Stomach smooth muscle (tissue), 2 donors: ENCODE results near the gene FAM124A.
A peak's percentile ranks its signal among the peaks of the same experiment; 100 is the strongest.
"Not testable (repeated sequence)": the region's sequence is repeated elsewhere in the genome, so short reads cannot be mapped to it uniquely, and the experiment has no call there.

Source experiments
- H3K27ac ChIP-seq: one replicate; pipeline ENCODE4 v1.7.0; 2013; ENCODE audit warnings: mild to moderate bottlenecking, low read length, inconsistent platforms
- H3K27me3 ChIP-seq, 2 donors: one replicate each; pipeline ENCODE4 v1.7.0; 2013; ENCODE audit warnings: low read length in 2 of 2; ENCODE audit not compliant: insufficient read depth in 2 of 2, control insufficient read depth in 1 of 2
- H3K36me3 ChIP-seq, 2 donors: one replicate each; pipeline ENCODE4 v1.7.0; 2013; ENCODE audit warnings: low read length in 2 of 2; ENCODE audit not compliant: control insufficient read depth in 2 of 2, insufficient read depth in 2 of 2
- H3K4me1 ChIP-seq: one replicate; pipeline ENCODE4 v1.7.0; 2013; ENCODE audit warnings: low read length; ENCODE audit not compliant: control insufficient read depth, insufficient read depth
- H3K4me3 ChIP-seq, 2 donors: one replicate each; pipeline ENCODE4 v1.7.0; 2013; ENCODE audit warnings: low read length in 2 of 2
- H3K9ac ChIP-seq, 2 donors: one replicate each; pipeline ENCODE4 v1.7.0; 2013; ENCODE audit warnings: low read length in 2 of 2, mild to moderate bottlenecking in 1 of 2
- H3K9me3 ChIP-seq, 2 donors: one replicate each; pipeline ENCODE4 v1.7.0; 2013; ENCODE audit warnings: low read length in 2 of 2; ENCODE audit not compliant: control insufficient read depth in 2 of 2
- donor health status: healthy.
- donor health status: Pancreatic carcinoma.

The FAM124A gene

GRCh38 chr13:51284339-51284738 is 62.1 kb downstream of the FAM124A start:
- Histone ChIP-seq H3K36me3 (peaks cover 0 to 8% of the 10 kb centered on the region in 2 donors), H3K27ac (no peak overlapping the region), H3K4me3 (no peak overlapping the region), H3K27me3 (no peaks in the 10 kb centered on the region), H3K4me1 (peaks cover 14% of the 10 kb centered on the region), H3K9me3 (no peaks in the 10 kb centered on the region), H3K9ac (no peak overlapping the region)

GRCh38 chr13:51286135-51287002 is 64.2 kb downstream of the FAM124A start:
- H3K9me3 ChIP-seq = no peaks in the 10 kb centered on the region
- peaks cover 0 to 2% of the 10 kb centered on the region in 2 donors for H3K36me3 ChIP-seq
- H3K27ac ChIP-seq = no peak overlapping the region
- no peaks in the 10 kb centered on the region for H3K27me3 ChIP-seq
- peak overlapping the region in 1 of 2 donors; percentile 47 for H3K4me3 ChIP-seq
- H3K9ac ChIP-seq = no peak overlapping the region
- peaks cover 14% of the 10 kb centered on the region for H3K4me1 ChIP-seq

GRCh38 chr13:51287758-51288157 is 65.6 kb downstream of the FAM124A start:
- no peaks in the 10 kb centered on the region for H3K36me3 ChIP-seq
- H3K27ac ChIP-seq = no peak overlapping the region
- no peaks in the 10 kb centered on the region for H3K9me3 ChIP-seq
- H3K4me1 ChIP-seq = peaks cover 20% of the 10 kb centered on the region
- H3K27me3 ChIP-seq = no peaks in the 10 kb centered on the region
- H3K4me3 ChIP-seq = no peak overlapping the region
- H3K9ac ChIP-seq = no peak overlapping the region

- not testable (repeated sequence) for H3K36me3 ChIP-seq, H3K9me3 ChIP-seq, H3K27ac ChIP-seq, H3K27me3 ChIP-seq, H3K4me3 ChIP-seq, H3K9ac ChIP-seq
- H3K4me1 ChIP-seq = peaks cover 25% of the 10 kb centered on the region
These were observed 66.1 kb downstream of the FAM124A start for GRCh38 chr13:51288254-51288653.

GRCh38 chr13:51291341-51291740 is 69.1 kb downstream of the FAM124A start:
- peak overlapping the region in 1 of 2 donors; percentile 11 for H3K9ac ChIP-seq
- H3K27ac ChIP-seq = peak overlapping the region; percentile 76
- H3K9me3 ChIP-seq = no peaks in the 10 kb centered on the region

GRCh38 chr13:51292000-51292565 is 69.9 kb downstream of the FAM124A start:
- Histone ChIP-seq H3K9ac (peak overlapping the region in 1 of 2 donors; percentile 11), H3K9me3 (no peaks in the 10 kb centered on the region), H3K27me3 (no peaks in the 10 kb centered on the region), H3K36me3 (no peaks in the 10 kb centered on the region), H3K4me3 (peak overlapping the region in 1 of 2 donors; percentile 50), H3K27ac (peak overlapping the region; percentile 76), H3K4me1 (peaks cover 21% of the 10 kb centered on the region)

More at GRCh38 chr13:51291341-51291740, 69.1 kb downstream of the FAM124A start:
- Histone ChIP-seq H3K36me3 (no peaks in the 10 kb centered on the region), H3K4me1 (peaks cover 22% of the 10 kb centered on the region), H3K27me3 (no peaks in the 10 kb centered on the region), H3K4me3 (no peak overlapping the region)

GRCh38 chr13:51297556-51297955 is 75.4 kb downstream of the FAM124A start:
- Histone ChIP-seq H3K9me3 (no peaks in the 10 kb centered on the region), H3K36me3 (no peaks in the 10 kb centered on the region), H3K4me3 (no peak overlapping the region), H3K4me1 (peaks cover 9% of the 10 kb centered on the region), H3K27ac (no peak overlapping the region), H3K27me3 (no peaks in the 10 kb centered on the region), H3K9ac (no peak overlapping the region)

GRCh38 chr13:51298812-51299211 is 76.6 kb downstream of the FAM124A start:
- H3K9me3 ChIP-seq = no peaks in the 10 kb centered on the region
- no peak overlapping the region for H3K9ac ChIP-seq
- H3K27me3 ChIP-seq = no peaks in the 10 kb centered on the region
- H3K27ac ChIP-seq = no peak overlapping the region
- peak overlapping the region in 1 of 2 donors; percentile 40 for H3K4me3 ChIP-seq
- H3K4me1 ChIP-seq = peaks cover 3% of the 10 kb centered on the region
- no peaks in the 10 kb centered on the region for H3K36me3 ChIP-seq

- Histone ChIP-seq H3K27ac (no peak overlapping the region), H3K9ac (no peak overlapping the region), H3K4me3 (no peak overlapping the region), H3K9me3 (no peaks in the 10 kb centered on the region), H3K27me3 (no peaks in the 10 kb centered on the region), H3K4me1 (peaks cover 3% of the 10 kb centered on the region), H3K36me3 (no peaks in the 10 kb centered on the region)
These were observed 80.9 kb downstream of the FAM124A start for GRCh38 chr13:51303063-51303552.

- no peak overlapping the region for H3K27ac ChIP-seq
- H3K9me3 ChIP-seq = no peaks in the 10 kb centered on the region
- H3K36me3 ChIP-seq = no peaks in the 10 kb centered on the region
- no peak overlapping the region for H3K4me3 ChIP-seq
- H3K9ac ChIP-seq = no peak overlapping the region
- H3K27me3 ChIP-seq = no peaks in the 10 kb centered on the region
- peaks cover 3% of the 10 kb centered on the region for H3K4me1 ChIP-seq
These were observed 81.7 kb downstream of the FAM124A start for GRCh38 chr13:51303882-51304281.
